ENCODE results near the gene TBRG4. TPM values are rescaled to one million over a fixed set of nuclear protein-coding genes. Genes with fewer than 3 reads are reported as not detected.

The TBRG4 gene
- total and polyA plus RNA-seq, 2 donors (not counting 3 experiments of a cell fraction or from before 2014, with no cell fraction given) = 43.7 to 56.7 TPM

GRCh38 chr7:45050198-45050597 lies 61.3 kb downstream of the TBRG4 start:
- DNase-seq (ENCODE audit: low read depth, low spot score) (no peak), FAIRE-seq (no peak)
- Histone ChIP-seq H4K20me1 (replicated peaks; ENCODE audit: control insufficient read depth, extremely low read depth, insufficient read depth, low read length) (no peaks in the 10 kb centered on the region), H3K4me3 (replicated peaks in 1 of 3; ENCODE audit: insufficient read depth in 1 of 3, low read depth in 1 of 3, low read length in 3 of 3) (no peak overlapping the region), H3K27me3 (ENCODE audit: control insufficient read depth in 2 of 2, insufficient read depth in 2 of 2, low read length in 2 of 2) (no peaks in the 10 kb centered on the region), H3K27ac (ENCODE audit: insufficient read depth, low read depth, low read length) (no peak overlapping the region), H3K9me3 (replicated peaks; ENCODE audit: control insufficient read depth, insufficient read depth, low read length) (no peaks in the 10 kb centered on the region), H3K4me2 (ENCODE audit: insufficient read depth, low read length) (no peak overlapping the region), H3K36me3 (ENCODE audit: control insufficient read depth in 2 of 2, extremely low read depth in 1 of 2, insufficient read depth in 2 of 2, low read length in 2 of 2) (no peaks in the 10 kb centered on the region), H2AFZ (ENCODE audit: low read depth, low read length) (no peak overlapping the region), H3K4me1 (ENCODE audit: control insufficient read depth, extremely low read depth, insufficient read depth, low read length) (no peaks in the 10 kb centered on the region), H3K9ac (replicated peaks; ENCODE audit: extremely low read depth, insufficient read depth, low read length) (no peak overlapping the region), H3K9me1 (replicated peaks; ENCODE audit: control insufficient read depth, extremely low read depth, insufficient read depth, low read length) (no peaks in the 10 kb centered on the region), H3K79me2 (ENCODE audit: control insufficient read depth, insufficient read depth, low read length) (no peaks in the 10 kb centered on the region)
- POLR2A ChIA-PET = no interaction called here
- dilution Hi-C loops (cut with MboI; ENCODE audit: extremely low pct_ligation_motif_present, low sequenced_read_pairs) (no loop called here), intact Hi-C loops (cut with micrococcal nuclease) (no loop called here)
- BruUV-seq (replicated peaks) = no TSS peak
- CTCF ChIA-PET = no interaction called here
- TF ChIP-seq GATA2 (IDR thresholded peaks at IDR 0.05; ENCODE audit: insufficient read depth, insufficient read length, low read depth, low read length) (no peak), CTCF (IDR thresholded peaks at IDR 0.05; ENCODE audit: extremely low read depth in 1 of 2, insufficient read depth in 1 of 2, low read depth in 1 of 2, low read length in 2 of 2) (no peak), MYC (IDR thresholded peaks at IDR 0.05; ENCODE audit: low read depth, low read length) (no peak), POLR2A (IDR thresholded peaks at IDR 0.05; ENCODE audit: low read depth, low read length) (no peak), POLR2AphosphoS5 (IDR thresholded peaks at IDR 0.05; ENCODE audit: insufficient read depth, low read depth, low read length) (no peak), MAX (IDR thresholded peaks at IDR 0.05; ENCODE audit: insufficient read depth, insufficient read length) (no peak), EZH2 (IDR thresholded peaks at IDR 0.05; ENCODE audit: borderline replicate concordance, low read depth, low read length, severe bottlenecking) (no peak), JUN (IDR thresholded peaks at IDR 0.05; ENCODE audit: borderline replicate concordance, insufficient read depth, insufficient read length, low read depth) (no peak), FOS (IDR thresholded peaks at IDR 0.05; ENCODE audit: borderline replicate concordance, insufficient read depth, low read length) (no peak)

Small RNA genes within 50 kb of the gene (small RNA-seq; reads per million reads assigned to genes)
- gene SNORA5A (ENCODE audit: insufficient read depth, insufficient read length, low read depth, low replicate concordance) (4.4 reads per million, percentile 32 among the genes with 10 or more reads in this experiment), gene SNORA5B (ENCODE audit: insufficient read depth, insufficient read length, low read depth, low replicate concordance) (not detected), gene SNORA5C (ENCODE audit: insufficient read depth, insufficient read length, low read depth, low replicate concordance) (8.1 reads per million, percentile 54 among the genes with 10 or more reads in this experiment)

Other genes with a start within 250 kb of the TBRG4 start
- 25.0 and 25.5 TPM in 2 replicates for gene PURB, start 226.2 kb downstream of the TBRG4 start, total RNA-seq
- 2.2 and 2.7 TPM in 2 replicates for gene PURB, start 226.2 kb downstream of the TBRG4 start, polyA plus RNA-seq
- gene MYO1G, start 132.7 kb downstream of the TBRG4 start, total RNA-seq = 0.11 and 0.12 TPM in 2 replicates
- 0.06 TPM in 1 of 2 replicates, not detected in the other for gene MYO1G, start 132.7 kb downstream of the TBRG4 start, polyA plus RNA-seq
- gene CCM2, start 111.5 kb downstream of the TBRG4 start, total RNA-seq = 57.4 and 66.1 TPM in 2 replicates
- 70.4 and 82.1 TPM in 2 replicates for gene CCM2, start 111.5 kb downstream of the TBRG4 start, polyA plus RNA-seq
- gene NACAD, start 22.7 kb downstream of the TBRG4 start, total RNA-seq = 4.3 and 6.6 TPM in 2 replicates
- 1.4 and 1.5 TPM in 2 replicates for gene NACAD, start 22.7 kb downstream of the TBRG4 start, polyA plus RNA-seq
- not detected in 2 replicates for gene RAMP3, start 46.1 kb upstream of the TBRG4 start, total RNA-seq
- not detected in 2 replicates for gene RAMP3, start 46.1 kb upstream of the TBRG4 start, polyA plus RNA-seq